ENCODE data around the gene NOP53.
A peak's percentile ranks its signal among the peaks of the same experiment; 100 is the strongest.
"Not testable (repeated sequence)": the region's sequence is repeated elsewhere in the genome, so short reads cannot be mapped to it uniquely, and the experiment has no call there.

Gene NOP53

DNA sequence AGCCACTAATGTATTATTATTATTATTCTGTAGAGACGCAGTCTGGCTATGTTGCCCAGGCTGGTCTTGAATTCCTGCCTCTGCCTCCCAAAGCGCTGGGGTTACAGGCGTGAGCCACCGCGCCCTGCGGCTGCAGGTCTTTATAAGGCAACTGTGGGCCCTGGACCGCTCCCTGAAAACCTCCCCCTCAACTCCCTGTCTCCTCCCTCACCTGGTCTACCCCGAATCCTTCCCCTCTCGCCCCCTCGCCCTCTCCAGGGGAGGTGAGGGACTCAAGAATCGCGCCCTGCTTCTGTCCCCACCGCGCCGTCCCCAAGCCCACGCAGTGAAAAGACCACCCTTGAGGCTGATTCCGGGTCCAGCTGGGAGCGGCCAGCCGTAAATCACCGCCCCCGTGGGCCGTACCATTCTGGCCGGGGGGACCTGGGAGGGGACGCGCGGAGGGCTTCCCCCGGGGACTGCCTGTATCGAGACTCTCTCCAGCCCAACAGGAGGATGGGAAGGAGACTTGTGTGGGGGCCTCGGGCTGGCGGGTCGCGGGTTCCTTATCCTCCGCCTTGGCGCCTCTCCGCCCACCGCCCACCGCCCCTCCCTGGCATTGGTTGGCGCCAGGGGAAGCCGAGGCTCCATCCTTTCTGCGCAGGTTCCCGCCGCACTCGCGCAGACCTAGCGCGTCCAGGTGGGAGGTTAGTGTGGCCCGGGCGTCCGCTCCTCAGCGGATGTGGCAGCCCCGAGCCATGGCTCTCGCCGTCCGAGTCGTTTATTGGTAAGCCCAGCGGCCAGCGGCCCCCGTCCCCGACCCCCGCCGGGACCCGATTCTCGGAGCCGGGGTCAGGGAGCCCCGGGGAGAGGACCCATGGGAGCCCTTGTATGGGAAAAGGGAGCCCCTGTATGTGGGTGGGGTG is 33.0 kb downstream of the NOP53 start, which contains the start of gene SELENOW:
TSS of gene SELENOW (plus strand) at position 655 of the 905 bp plus-strand sequence. CDS start at position 738, 83 bp downstream.
- DNase-seq: peak; percentile 37

- no peak for DNase-seq
Observed at GRCh38 chr19:47778954-47779351, 33.6 kb downstream of the NOP53 start.

DNA sequence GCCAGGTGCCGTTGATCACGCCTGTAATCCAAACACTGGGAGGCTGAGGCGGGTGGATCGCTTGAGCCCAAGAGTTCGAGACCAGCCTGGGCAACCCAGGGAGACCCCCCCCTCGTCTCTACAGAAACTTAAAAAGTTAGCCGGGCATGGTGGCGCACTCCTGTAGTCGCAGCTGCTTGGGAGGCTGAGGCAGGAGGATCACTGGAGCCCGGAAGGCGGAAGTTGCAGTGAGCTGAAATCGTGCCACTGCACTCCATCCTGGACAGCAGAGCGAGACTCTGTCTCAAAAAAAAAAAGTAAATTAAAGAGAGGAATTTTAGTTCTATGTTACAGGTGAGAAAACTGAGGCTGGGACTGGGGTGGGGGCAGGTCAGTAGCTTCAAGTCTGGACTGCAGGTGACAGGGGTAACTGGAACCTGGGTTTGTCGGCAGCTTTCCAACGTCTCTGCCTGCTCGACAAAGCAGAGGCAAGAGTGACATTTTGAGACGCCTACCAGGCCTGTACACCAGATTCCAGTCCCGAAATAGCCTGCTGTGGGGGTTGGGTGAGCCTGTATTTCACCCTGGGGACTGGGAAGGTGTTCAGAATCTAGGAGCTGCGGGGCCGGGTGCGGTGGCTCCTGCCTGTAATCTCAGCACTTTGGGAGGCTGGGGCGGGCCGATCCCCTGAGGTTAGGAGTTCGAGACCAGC is 34.3 kb downstream of the NOP53 start:
- no peak for DNase-seq

DNA sequence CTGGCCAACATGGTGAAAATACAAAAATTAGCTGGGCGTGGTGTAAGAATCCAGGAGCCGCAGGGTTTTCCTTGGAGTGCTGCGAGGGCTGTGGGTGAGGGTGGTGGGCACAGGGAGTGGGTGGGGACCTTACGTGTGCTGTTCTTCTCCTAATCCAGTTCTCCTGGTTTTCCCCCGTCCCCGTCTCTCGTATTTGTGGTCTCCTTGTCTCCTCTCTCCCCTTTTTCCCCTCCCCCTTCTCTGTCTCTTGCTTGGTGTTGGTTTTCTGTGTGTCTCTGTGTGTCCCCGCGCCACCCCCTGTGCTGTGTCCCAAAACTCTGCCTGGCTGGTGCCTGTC is 34.8 kb downstream of the NOP53 start:
- DNase-seq: no peak

DNA sequence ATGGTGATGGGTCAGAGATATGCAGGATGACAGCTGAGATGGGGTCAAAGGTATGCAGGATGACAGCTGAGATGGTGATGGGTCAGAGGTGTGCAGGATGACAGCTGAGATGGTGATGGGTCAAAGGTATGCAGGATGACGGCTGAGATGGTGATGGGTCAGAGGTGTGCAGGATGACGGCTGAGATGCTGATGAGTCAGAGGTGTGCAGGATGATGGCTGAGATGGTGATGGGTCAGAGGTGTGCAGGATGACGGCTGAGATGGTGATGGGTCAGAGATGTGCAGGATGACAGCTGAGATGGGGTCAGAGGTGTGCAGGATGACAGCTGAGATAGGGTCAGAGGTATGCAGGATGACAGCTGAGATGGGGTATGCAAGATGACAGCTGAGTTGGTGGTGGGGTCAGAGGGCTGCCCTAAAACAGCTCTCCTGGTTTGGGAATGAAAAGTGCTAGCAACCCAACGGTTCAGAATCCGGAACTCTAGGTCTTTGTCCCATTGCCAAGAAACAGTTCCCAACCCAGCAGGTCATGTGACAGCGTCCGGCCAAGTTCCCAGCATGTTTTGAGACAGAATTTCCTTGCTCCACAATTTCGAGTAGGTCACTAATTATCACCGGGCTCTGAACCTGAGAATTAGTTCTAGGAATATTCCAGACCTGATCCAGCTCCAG is 36.4 kb downstream of the NOP53 start:
- no peak for DNase-seq

DNA sequence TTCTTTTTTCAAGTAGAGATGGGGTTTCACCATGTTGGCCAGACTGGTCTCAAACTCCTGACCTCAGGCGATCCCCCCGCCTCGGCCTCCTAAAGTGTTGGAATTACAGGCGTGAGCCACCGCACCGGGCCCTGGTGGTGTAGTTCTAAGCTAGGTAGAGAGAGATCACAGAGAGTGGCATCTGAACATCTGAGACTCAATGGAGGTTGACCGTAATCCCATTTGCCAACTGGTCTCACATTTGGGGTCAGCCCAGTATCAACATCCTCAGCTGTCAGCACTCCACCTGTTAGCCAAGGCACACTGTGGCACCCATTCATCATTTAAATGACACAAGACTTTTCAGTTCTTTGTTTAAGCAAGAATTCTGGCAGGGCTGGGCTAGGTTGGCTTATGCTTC is 41.2 kb downstream of the NOP53 start:
- no peak for DNase-seq

- not testable (repeated sequence) for DNase-seq
Observed at GRCh38 chr19:47787307-47787706, 42.0 kb downstream of the NOP53 start.

GRCh38 chr19:47789811-47790210 is 44.5 kb downstream of the NOP53 start:
- DNase-seq: not testable (repeated sequence)

DNA sequence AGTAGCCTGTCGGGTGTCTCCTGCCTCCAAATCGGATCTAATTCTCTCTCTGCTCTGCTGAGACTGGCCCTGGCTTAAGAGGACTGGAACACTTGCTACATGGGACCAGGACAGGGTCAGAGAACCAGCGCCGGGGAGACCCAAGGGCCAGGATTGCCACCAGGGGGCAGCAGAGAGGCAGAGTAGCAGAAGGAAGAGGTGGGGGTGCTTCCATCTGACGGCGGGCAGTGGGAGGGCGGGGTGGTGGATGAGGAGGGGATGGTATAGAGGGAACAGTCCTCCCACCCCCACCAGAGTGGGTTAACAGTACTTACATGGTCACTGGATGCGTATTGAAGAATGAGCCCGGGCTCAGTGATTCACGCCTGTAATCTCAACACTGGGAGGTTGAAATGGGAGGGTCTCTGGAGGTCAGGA is 45.1 kb downstream of the NOP53 start:
- no peak for DNase-seq

GRCh38 chr19:47792616-47793015 is 47.3 kb downstream of the NOP53 start:
- no peak for DNase-seq

DNA sequence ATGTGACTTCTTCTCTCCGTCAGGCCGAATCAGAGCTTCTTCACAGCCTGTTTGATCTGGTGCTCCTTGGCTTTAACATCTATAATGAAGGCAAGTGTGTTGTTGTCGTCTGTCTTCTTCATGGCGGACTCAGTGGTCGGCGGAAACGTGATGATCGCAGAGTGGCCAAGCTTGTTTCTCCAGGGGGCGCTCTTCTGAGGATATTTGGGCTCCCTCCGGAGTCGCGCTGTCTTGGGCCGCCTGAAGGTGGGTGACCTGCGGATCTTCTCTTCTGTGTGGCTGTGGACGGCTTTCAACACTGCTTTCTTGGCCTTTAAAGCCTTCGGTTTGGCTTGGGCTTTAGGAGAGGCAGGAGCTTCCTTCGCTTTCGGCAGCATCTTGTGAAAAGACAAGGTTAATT is 49.2 kb downstream of the NOP53 start:
- no peak for DNase-seq

- no peak for DNase-seq
Observed at GRCh38 chr19:47796785-47797184, 51.4 kb downstream of the NOP53 start.

- DNase-seq: no peak
Observed at GRCh38 chr19:47797996-47798903, 52.9 kb downstream of the NOP53 start.

DNA sequence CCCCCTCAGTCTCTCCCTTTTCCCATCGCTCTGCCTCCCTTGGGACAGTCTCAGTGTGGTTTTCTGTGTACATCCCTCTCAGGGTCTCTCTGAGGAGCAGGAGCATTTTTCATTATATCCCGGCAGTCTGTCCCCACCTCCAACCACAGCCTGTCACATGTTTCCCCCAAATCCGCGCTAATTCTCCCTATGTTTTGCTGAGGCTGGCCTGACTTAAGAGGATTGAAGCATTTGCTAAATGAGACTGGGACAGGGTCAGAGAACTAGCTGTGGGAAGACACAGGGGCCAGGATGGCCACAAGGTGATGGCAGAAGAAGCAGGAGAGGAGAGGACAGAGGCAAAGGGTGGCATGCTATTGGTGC is 53.5 kb downstream of the NOP53 start:
- no peak for DNase-seq

GRCh38 chr19:47801270-47801669 is 55.9 kb downstream of the NOP53 start:
- no peak for DNase-seq

DNA sequence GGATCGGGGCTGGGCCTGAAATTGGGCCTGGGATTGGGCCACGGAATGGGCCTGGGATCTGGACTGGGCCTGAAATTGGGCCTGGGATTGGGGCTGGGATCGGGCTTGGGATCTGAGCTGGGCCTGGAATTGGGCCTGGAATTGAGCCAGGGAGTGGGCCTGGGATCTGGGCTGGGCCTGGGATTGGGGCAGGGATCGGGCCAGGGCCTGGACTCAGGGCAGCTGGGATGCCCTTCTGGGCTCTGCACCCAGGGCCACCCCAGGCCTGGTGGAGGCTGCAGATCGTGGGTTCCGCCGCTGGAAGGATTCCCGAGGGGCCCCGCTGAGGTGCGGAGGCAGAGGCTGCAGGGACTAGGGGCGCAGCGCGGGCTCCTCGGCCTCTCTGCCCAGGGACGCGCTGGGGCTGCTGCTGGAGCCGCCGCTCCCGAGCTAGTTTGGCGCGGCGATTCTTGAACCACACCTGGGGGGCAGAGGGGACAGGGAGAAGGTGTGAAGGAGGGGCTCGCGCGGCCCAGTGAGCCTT is 57.2 kb downstream of the NOP53 start:
- DNase-seq: no peak

DNA sequence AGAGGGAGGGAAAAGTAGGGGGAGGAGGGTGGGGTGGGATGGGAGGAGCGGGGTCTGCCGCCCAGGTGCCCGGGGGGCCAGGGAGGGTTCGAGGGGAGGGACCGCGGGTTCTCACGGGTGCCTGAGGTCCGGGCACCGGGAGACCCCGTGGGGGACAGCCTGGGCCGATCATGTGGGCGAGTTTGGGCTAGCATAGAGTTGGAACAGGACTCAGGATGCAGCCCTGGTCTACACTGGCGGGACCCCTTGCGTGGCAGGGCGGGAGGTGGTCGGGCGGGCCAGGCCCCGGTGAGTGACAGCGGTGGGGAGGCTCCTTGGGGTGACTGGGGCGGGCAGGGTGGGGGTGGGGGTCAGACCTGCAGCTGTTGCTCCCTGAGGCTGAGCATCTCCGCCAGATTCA is 57.8 kb downstream of the NOP53 start:
- DNase-seq: not testable (repeated sequence)

- not testable (repeated sequence) for DNase-seq
Observed at GRCh38 chr19:47803671-47804070, 58.3 kb downstream of the NOP53 start.

DNA sequence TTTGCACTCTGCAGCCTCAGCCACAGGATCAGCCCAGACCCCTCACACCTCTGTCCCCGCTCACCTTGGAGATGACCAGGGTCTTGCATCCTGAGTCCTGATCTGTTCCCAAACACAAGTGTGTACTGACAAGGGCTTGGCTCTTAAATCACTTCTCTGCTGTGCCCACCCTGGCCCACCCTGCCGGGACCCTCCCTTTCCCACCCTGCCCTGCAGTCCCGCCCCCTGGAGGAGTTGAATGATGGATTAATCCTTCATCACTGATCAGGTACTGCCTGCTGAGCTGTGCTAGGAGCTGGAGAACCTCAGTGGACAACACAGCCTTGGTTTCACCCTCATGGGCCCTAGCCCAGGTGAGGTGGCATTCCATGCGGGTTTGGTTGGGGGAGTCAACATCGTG is 59.1 kb downstream of the NOP53 start, which contains the start of gene TPRX1:
TSS of gene TPRX1 (minus strand) at position 101 of the 400 bp plus-strand sequence. CDS start at position 89, 12 bp downstream.
- DNase-seq: not testable (repeated sequence)

GRCh38 chr19:47805313-47805712 is 60.0 kb downstream of the NOP53 start:
- no peak for DNase-seq

- no peak for DNase-seq
Observed at GRCh38 chr19:47806435-47806834, 61.1 kb downstream of the NOP53 start.

All from NCI-H1417 treated with DMSO at 0.1 percent for 48 hours (cell line).